Raji (cell line): ENCODE measurements around the gene INPP4A.
A peak's percentile ranks its signal among the peaks of the same experiment; 100 is the strongest.

Source experiments
- POLR2A ChIP-seq: IDR thresholded peaks from 2 replicates; pipeline ENCODE4 v1.6.1; 2011; ENCODE audit warnings: low read depth, low read length, control low read depth; ENCODE audit not compliant: insufficient read depth

Gene INPP4A

DNA sequence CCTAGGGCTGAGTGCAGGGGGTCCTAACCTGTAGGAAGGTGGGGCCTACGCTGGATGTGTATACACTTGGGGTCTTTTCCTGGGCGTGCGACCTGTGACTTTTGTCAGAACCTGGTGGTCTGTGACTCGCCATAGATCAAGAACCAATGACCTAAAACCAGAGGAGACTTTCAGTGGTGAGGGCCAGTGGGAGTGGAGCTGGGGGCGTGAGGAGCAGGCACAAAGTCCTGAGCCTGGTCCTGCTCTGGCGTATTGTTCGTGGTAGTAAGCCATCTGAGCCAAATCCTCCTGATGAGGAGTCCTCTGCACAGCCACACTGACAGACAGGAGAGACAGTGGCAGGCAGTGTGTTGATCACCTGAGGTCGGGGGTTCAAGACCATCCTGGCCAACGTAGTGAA is 8.9 kb downstream of the INPP4A start:
- TF ChIP-seq POLR2A, result no peak

DNA sequence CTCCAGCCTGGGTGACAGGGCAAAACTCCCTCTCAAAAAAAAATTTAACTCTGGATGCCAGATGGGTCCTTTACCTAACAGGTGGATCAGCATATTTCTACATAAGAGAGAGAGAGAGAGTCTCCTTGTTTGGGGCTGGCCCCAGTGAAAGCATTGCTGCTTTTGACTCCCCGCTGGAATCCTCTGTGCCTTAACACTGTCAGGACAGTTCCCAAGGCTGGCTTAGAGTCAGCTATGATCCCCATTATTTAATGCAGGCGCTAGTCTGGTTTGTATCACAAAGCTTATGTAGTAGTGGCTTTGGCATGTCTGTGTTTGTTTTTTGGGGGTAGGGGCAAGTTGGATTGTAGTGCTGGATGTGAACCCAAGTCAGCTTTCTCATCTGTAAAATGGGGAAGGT is 9.4 kb downstream of the INPP4A start:
- TF ChIP-seq POLR2A, result no peak

DNA sequence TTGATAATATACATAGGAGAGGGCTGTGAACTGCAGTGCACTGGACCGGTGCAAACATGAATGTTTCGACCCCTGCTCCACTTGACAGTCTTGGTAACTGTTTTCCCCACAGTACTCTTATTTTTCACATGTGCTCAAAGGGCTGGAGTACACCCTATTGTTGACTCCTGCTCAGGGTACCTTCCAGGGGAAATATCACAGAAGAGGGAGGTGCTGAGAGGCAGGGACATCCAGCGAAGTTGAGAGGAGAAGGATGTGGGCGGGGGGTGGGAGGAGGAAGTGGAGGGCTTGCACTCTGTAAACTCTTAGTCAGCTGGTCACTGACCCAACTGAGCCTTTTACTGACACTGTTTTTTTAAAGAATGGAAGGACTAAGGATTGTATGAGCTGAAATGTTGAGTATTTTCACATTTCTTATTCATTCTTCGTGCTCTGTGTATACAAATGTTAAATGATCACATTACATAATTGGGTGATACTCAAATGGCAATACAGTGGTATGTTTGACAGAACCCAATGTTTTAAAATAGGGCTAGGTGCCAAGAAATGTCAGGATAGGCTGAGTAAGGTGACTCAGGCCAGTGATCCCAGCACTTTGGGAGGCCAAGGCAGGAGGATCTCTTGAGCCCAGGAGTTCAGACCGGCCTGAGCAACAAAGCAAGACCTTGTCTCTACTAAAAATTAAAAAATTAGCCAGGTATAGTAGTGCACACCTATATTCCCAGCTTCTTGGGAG is 10.0 kb downstream of the INPP4A start:
- no peak for TF ChIP-seq POLR2A

DNA sequence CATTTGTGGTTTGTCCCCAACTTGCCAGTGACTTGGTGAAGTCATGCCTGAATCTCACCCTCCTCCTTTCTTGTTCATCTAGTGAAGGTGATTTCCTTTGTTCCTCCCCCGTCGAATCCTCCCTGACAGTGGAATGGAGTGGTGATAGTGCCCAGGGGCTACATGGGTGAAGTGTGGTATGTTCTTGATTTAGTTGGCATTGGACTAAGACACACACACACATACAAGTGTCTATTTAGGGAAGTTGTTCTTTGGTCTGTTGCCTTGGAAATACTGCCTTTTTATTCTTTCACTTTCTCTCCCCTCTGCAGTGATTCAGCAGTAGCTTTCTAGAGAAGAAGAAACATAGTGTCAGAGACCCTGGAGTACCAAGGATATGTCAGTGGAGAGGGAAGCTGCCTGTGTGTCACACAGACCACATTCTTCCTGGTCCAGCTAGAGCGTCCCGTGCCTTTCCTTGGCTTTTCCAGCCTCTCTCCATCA is 10.9 kb downstream of the INPP4A start:
- TF ChIP-seq POLR2A, result no peak

DNA sequence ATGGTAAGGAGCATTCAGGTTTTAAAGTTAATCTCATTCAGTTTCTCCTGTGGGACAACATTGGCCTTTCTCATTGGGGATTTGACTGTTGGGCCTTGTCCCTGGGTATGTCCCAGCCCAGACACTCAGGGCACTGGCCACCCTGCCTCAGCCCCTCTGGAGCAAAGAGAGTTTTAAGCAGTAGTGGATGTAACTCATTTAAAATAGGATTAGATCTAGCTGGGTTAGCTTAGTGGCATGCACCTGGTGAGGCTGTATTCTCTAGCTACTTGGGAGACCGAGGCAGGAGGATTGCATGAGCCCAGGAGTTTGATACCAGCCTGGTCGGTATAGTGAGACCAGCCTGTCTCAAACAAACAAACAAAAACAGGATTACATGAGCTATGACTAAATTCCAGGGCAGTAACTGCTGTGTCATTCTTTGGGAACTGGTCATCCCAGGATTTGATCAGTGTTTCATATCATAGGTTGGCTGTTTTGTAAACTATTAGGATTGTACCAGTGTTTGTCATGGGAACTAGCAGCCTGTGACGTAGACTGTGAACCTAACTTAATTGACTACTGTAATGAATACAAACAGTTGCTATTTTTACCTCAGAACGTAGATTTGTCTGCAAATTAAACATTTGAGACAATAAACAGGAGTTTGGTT is 12.5 kb downstream of the INPP4A start:
- no peak for TF ChIP-seq POLR2A

DNA sequence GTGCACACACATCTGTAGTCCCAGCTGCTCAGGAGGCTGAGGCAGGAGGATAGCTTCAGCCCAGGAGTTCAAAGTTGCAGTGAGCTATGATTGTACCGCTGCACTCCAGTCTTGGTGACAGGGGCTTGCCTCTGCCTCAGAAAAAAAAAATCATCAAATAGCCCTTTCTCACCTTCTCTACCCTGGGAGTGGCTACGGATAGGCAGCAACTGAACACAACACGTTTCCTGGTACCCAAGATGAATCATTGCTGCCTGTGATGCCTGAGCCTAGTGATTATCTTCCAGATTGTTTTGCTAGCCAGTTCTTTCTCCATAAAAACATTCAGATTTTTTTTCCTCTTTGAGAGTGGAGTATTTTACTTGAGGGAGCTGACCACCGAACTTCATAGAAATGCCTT is 13.5 kb downstream of the INPP4A start:
- no peak for TF ChIP-seq POLR2A

DNA sequence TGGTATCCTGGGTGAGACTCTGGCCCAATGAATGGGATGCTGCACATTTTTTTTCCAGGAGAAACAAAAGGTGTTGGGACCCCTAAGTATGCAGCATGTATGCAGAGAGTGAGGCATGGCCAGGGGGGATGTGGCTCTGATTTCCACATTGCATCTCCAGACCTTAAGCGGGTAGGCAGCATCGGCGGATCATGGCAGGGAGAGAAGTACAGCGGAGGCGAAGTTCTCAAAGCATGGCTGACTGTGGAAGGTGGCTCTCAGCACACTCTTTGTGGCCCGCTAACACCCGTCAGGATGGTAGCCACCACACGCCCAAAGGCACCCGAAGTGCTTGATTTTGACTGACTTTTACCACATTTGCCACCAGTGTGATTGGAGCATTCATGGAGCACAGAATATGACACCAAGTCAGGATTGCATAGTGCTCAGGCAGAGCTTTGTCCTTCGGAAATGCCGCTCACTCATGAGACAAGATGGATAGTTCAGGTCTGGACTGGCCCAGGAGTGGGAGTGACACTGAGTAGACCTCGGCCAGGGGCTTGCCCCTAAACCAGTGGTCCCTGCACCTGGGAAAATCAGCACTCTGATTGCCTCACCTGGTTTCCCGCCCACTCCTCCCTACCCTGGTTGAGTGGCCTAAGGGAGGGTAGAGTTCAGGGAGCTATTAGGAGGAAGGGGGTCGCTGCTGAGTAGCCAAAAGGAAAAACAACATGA is 14.2 kb downstream of the INPP4A start:
- no peak for TF ChIP-seq POLR2A

DNA sequence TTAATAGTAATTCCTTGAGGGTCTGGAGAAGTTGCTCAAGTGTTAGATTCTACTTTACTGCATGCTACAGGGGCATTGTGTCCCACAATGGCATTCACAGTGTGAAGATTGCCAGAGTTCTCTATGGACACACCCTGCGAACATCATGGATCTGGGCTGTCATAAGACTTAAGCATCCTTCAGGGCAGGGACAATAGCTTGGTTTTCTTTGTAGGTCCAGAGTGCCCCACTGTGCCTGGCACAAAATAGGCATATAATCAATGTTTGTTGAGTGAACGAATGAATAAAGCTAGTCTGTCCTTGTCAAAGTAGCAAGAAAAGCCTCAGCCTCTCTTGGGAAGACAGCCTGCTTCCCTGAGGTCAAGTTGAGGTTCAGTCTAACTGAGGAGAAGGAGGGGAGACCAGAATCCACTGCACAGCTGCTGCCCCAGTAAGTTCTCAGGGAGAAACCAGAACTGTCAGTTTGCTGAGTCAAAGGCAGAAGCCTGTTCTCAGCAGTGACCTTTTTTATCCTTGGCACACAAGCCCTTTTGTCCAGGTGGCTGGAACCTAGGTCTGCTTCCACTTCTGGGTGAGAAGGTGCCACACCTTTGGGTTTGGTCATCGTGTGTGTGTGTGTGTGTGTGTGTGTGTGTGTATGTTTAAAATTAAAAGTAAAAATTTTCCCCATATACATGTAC is 15.0 kb downstream of the INPP4A start:
- TF ChIP-seq POLR2A, result no peak

DNA sequence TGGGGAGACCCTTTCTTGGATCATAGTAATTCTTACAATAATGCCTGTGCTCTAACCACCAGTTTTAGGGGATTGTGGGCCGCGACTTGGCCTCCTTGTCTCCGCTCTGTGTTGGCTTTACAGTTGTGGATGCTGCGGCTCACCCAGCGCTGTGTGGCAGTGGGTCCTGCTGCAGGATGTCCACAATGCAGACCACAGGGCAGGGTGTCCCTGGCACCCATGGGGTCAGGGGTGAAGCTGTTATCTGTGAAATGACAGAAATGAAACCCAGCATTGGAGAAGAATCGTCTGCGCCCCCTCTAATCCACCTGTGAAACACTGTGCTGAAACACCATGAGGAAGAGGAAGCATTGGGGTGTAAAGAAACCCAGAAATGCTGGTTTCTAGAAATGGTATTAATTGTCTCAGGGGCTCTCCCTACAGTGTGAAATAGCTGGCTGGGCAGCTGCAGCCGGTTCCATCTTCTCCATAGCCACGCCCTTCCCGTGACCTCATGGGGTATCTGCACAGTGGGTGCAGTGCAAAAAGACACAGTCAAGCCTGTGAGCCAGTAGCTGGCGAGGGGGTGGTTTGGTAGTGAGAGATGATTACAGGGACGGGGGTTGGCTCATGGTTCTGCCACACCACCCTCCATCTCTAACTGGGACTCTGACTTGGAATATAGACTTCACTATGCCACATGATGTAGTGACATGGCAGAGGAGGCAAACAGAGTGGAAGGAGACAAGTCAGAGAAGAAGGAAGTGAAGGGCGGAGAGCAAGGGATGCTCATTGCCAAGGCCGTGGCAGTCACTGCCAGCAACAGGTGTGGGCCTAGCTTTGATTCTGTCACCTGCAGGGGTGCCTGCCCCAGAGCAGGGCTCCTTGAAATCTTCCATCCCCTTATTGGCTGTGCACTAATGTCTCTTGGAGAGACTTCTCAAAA is 16.2 kb downstream of the INPP4A start:
- 0 out of 2 replicates have a peak, but pooled peaks have one; percentile 22 for TF ChIP-seq POLR2A

DNA sequence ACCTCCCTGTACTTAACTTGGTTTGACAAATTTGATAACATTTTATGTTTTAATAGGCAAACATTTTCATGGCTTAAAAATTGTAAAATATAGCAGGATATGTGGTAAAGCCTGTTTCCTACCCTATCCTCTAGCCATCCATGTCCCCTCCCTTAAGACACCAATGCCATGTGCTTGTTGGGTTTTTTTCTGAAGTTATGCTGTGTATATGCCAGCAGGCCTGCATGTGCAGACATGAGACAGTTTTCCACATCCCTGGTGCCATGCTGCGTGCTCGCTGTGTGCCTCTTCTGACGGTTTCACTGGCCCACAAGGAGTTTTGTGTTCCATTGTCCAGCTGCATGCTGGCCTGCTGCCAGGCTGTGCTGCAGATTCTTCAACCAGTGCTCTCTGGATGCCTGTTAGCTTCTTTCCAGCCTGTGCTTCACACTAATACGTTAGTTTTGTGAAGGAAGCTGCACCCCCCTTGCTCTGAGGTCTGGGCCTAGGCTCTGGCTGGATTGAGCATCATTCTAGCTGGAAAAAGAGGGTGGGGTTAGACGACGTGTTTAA is 16.9 kb downstream of the INPP4A start:
- no peak for TF ChIP-seq POLR2A

DNA sequence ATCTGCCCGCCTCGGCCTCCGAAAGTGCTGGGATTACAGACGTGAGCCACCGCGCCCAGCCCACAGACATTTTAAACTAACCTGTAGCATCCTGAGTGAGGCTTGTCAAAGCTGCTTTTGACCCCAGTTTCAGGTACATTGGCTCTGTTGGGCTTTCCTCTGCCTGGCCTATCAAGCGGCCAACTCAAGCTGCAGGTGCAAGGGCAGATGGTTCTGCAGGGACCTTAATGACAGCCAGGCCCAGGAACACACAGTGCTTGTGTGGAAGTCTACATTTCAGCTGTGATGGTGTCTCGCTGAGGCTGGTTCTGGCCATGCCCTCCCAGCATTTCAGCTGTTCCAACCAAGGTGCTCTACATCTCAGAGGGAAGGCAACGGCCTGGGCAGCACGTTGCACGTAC is 18.4 kb downstream of the INPP4A start:
- TF ChIP-seq POLR2A, result no peak

DNA sequence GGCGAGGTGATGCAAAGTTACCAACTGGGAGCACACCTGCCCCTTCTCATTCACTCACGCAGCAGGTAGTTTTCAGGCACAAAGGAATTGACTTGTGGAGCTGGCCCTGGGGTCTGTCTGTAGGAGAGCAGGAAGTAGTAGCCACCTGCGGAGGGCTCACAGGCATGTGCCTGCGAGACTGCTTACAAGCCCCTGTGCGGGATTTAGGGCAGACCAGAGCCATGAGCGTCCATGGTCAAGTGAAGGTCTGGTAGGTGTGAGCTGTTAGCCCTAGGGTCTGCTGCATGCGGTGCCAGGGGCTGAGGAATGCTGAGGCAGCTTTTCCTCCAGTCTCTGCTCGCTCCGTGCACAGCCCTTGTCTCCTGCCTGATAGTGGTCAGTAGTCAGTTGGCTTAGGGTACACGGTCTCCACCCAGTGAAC is 18.9 kb downstream of the INPP4A start:
- TF ChIP-seq POLR2A, result no peak

DNA sequence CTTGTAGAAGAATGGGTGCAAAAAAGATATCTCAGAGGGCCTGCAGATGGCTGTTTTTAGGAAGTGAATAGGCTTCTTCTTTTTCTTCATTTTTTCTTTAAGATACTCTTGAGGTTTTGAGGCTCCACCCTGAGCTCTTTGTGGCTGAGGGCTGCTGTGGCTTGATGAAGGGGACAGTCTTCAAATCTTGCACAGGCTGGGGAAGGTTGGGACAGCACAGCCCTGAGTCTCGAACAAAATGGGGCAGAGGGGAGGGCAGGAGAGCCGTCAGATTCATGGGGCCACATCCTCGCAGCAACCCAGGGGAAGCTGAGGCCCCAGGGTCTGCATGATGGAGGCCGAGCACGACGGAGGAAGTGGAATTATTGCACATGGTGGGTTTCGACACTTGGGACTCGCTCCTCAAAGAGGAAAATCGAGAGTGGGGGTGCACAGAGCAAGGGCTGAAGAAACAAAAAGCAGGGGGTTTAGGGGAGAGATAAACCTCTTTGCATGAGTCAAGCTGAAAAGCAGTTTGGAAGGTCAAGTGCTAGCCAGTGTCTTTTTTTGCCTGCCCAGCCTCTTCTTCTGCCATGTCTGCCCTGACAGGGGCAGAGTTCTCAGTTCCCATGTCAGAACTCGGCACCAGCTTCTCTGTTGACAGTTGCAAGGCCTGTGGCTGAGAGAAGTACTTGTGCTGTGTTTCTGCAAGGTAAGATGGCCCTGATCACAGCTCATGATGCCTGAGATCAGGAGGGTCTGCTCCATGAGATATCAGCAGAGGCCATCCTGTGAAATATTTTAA is 19.5 kb downstream of the INPP4A start:
- no peak for TF ChIP-seq POLR2A
